IMR-90 (cell line): ENCODE measurements around the gene ZNF322. TPM values are rescaled to one million over a fixed set of nuclear protein-coding genes. Genes with fewer than 3 reads are reported as not detected.

Experiments used
- ATAC-seq: fragments of 200-7000 bp; cut with Tn5 transposase; 2 replicates; pipeline ENCODE4 v1.9.1; 2020; ENCODE audit warnings: low read depth, mild to moderate bottlenecking, moderate library complexity
- BruUV-seq: library from RNA; stranded (reverse); fragments of 400-500 nt; replicated peaks from 2 replicates; lab custom pipeline; 2021; lab: Mats Ljungman, UMichigan
- CTCF ChIA-PET: fragments of 300-600 bp; formaldehyde crosslinking; extraction: SDS; loops from one replicate; lab custom pipeline; 2021; ENCODE audit warnings: antibody characterized with exemption; lab: Yijun Ruan, JAX
- POLR2A ChIA-PET: fragments of 300-600 bp; sonication (Branson Sonifier 250); formaldehyde crosslinking; loops from one replicate; lab custom pipeline; 2022; ENCODE audit warnings: antibody characterized with exemption; ENCODE audit not compliant: unreplicated experiment; lab: Charles Lee
- DNase-seq: peaks from one replicate; pipeline ENCODE4 v3.0.0; 2013
- H2AFZ ChIP-seq: replicated peaks from 2 replicates; pipeline ENCODE3; 2013; ENCODE audit warnings: low read length, mild to moderate bottlenecking; ENCODE audit not compliant: poor library complexity
- H2AK5ac ChIP-seq: 2 replicates; pipeline ENCODE4 v1.6.1; 2013; ENCODE audit warnings: low read depth, low read length, inconsistent platforms
- H2AK9ac ChIP-seq: replicated peaks from 2 replicates; pipeline ENCODE3; 2013; ENCODE audit warnings: mild to moderate bottlenecking, low read depth, low read length, moderate library complexity; ENCODE audit not compliant: poor library complexity
- H2BK120ac ChIP-seq: 2 replicates; pipeline ENCODE4 v1.6.1; 2013; ENCODE audit warnings: low read depth, low read length, inconsistent platforms
- H2BK15ac ChIP-seq: 3 replicates; pipeline ENCODE4 v1.6.1; 2013; ENCODE audit warnings: low read depth, low read length, inconsistent platforms
- H2BK20ac ChIP-seq: 2 replicates; pipeline ENCODE4 v1.6.1; 2013; ENCODE audit warnings: low read depth, mild to moderate bottlenecking, inconsistent platforms, low read length, moderate library complexity
- H2BK5ac ChIP-seq: 2 replicates; pipeline ENCODE4 v1.6.1; 2013; ENCODE audit warnings: mild to moderate bottlenecking, low read depth, low read length, inconsistent platforms; ENCODE audit not compliant: poor library complexity, severe bottlenecking
- H3K14ac ChIP-seq: replicated peaks from 2 replicates; pipeline ENCODE4 v1.6.1; 2013; ENCODE audit warnings: low read depth, low read length, inconsistent platforms
- H3K18ac ChIP-seq: 2 replicates; pipeline ENCODE4 v1.6.1; 2013; ENCODE audit warnings: low read depth, low read length, control low read depth
- H3K23ac ChIP-seq: 2 replicates; pipeline ENCODE4 v1.6.1; 2013; ENCODE audit warnings: low read depth, low read length, inconsistent platforms
- H3K27ac ChIP-seq: 2 replicates; pipeline ENCODE4 v1.5.1; 2013; ENCODE audit warnings: mild to moderate bottlenecking, control low read depth, low read length; ENCODE audit not compliant: insufficient read depth
- H3K27me3 ChIP-seq: 2 replicates; pipeline ENCODE4 v1.6.1; 2013; ENCODE audit warnings: low read length; ENCODE audit not compliant: control insufficient read depth, insufficient read depth
- H3K36me3 ChIP-seq: 2 replicates; pipeline ENCODE4 v1.6.1; 2013; ENCODE audit warnings: low read length, mixed read lengths; ENCODE audit not compliant: control insufficient read depth, insufficient read depth
- H3K4ac ChIP-seq: 2 replicates; pipeline ENCODE4 v1.6.1; 2013; ENCODE audit warnings: low read depth, low read length, inconsistent platforms
- H3K4me1 ChIP-seq: 2 replicates; pipeline ENCODE4 v1.6.1; 2013; ENCODE audit warnings: low read length, mixed read lengths; ENCODE audit not compliant: control insufficient read depth, insufficient read depth
- H3K4me2 ChIP-seq: 2 replicates; pipeline ENCODE4 v1.6.1; 2013; ENCODE audit warnings: low read depth, mild to moderate bottlenecking, control low read depth, low read length, moderate library complexity
- H3K4me3 ChIP-seq: 2 replicates; pipeline ENCODE4 v1.5.1; 2013; ENCODE audit warnings: low read depth, mild to moderate bottlenecking, control low read depth, low read length, moderate library complexity; ENCODE audit not compliant: insufficient read depth
- H3K56ac ChIP-seq: 2 replicates; pipeline ENCODE4 v1.6.1; 2013; ENCODE audit warnings: low read length, inconsistent platforms; ENCODE audit not compliant: insufficient read depth; ENCODE audit errors: extremely low read depth
- H3K79me1 ChIP-seq, 2 experiments: 2 replicates each; pipeline ENCODE4 v1.6.1; 2013; ENCODE audit warnings: low read length in 2 of 2, inconsistent platforms in 1 of 2, low read depth in 1 of 2
- H3K9ac ChIP-seq: 2 replicates; pipeline ENCODE4 v1.6.1; 2013; ENCODE audit warnings: low read depth, low read length, control low read depth
- H3K9me1 ChIP-seq: 2 replicates; pipeline ENCODE4 v1.6.1; 2013; ENCODE audit warnings: low read length, inconsistent platforms; ENCODE audit not compliant: insufficient read depth
- H3K9me3 ChIP-seq: 2 replicates; pipeline ENCODE4 v1.6.1; 2013; ENCODE audit warnings: low read length; ENCODE audit not compliant: control insufficient read depth, insufficient read depth
- H4K20me1 ChIP-seq: 2 replicates; pipeline ENCODE4 v1.6.1; 2013; ENCODE audit warnings: low read length, inconsistent platforms; ENCODE audit not compliant: insufficient read depth
- H4K5ac ChIP-seq: 2 replicates; pipeline ENCODE4 v1.6.1; 2013; ENCODE audit warnings: mild to moderate bottlenecking, low read depth, low read length, control low read depth
- H4K8ac ChIP-seq, 2 experiments: 2 replicates each; pipeline ENCODE4 v1.6.1; 2013; ENCODE audit warnings: low read depth in 2 of 2, low read length in 2 of 2, control low read depth in 1 of 2, inconsistent platforms in 1 of 2
- H4K91ac ChIP-seq: 2 replicates; pipeline ENCODE4 v1.6.1; 2013; ENCODE audit warnings: low read depth, low read length, inconsistent platforms; ENCODE audit not compliant: insufficient read depth
- BHLHE40 ChIP-seq: fragments of 150-350 bp; IDR thresholded peaks from 2 replicates; pipeline ENCODE4 v1.6.1; 2016; ENCODE audit warnings: mild to moderate bottlenecking, low read depth, low read length
- CEBPB ChIP-seq: IDR thresholded peaks from 2 replicates; pipeline ENCODE4 v1.6.1; 2012; ENCODE audit warnings: low read depth, low read length, improper control_type of control experiment
- WGBS, 2 experiments: methylation state at CpG; one replicate each; pipeline versions ENCODE4 v1.1.5 to v1.1.7; 2013; ENCODE audit warnings: missing lambda C conversion rate in 2 of 2; ENCODE audit not compliant: insufficient read length in 1 of 2; ENCODE audit errors: extremely low coverage in 2 of 2; 5-methylcytosine and 5-hydroxymethylcytosine counted together
- dilution Hi-C: fragments of 300-500 bp; cut with HindIII; formaldehyde crosslinking; loops from one replicate; pipeline ENCODE4 v1.14.3; 2018; ENCODE audit warnings: low sequenced_read_pairs; ENCODE audit not compliant: unreplicated experiment
- in situ Hi-C: fragments of 300-500 bp; cut with MboI; formaldehyde crosslinking; loops from 3 replicates; pipeline ENCODE4 v1.14.3; 2019; ENCODE audit warnings: low sequenced_read_pairs, inconsistent platforms, mixed read lengths
- intact Hi-C: fragments of 100-400 bp; cut with micrococcal nuclease; formaldehyde crosslinking; loops from 2 replicates; pipeline ENCODE4 v1.10.0; 2022
- polyA plus RNA-seq, 3 experiments: library from polyadenylated mRNA; depleted of rRNA; stranded (reverse); fragments of >200 nt; gene quantifications; 2 replicates each; pipeline ENCODE4 v1.2.3, GENCODE V29; 2012; ENCODE audit warnings: low replicate concordance in 1 of 3
- total RNA-seq: library from RNA; depleted of rRNA; stranded (reverse); fragments of >200 nt; gene quantifications from 2 replicates; pipeline ENCODE4 v1.2.3, GENCODE V29; 2012

The ZNF322 gene
- total and polyA plus RNA-seq, 2 of the 4 experiments (the other 2 are of a cell fraction): 5.3 to 23.3 TPM

DNA sequence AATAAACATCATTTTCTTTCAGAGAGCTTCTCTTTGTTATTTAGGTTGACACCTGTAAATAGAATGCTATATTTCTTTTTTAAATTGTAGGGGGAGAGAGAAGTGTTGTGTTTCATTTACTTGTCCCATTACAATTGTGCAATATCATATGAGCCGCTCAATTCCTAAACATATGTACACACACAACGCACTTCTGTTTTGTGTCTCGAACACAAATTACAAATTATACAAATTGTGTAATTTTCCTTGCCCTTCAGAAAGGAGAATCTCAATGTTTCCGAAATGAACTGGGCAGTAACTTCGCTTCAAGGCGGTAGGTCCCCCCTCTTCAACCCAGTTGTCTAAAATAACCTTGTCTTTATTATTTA, 65.4 kb downstream of the ZNF322 start:
- Histone ChIP-seq H3K27me3 (no peaks in the 10 kb centered on the region), H2AK9ac (no peak overlapping the region), H2BK20ac (no peak overlapping the region), H3K9me1 (no peaks in the 10 kb centered on the region; the same call in 1 of the 2 replicates), H3K23ac (no peak overlapping the region), H2AFZ (no peak overlapping the region), H3K4me3 (no peak overlapping the region), H3K9ac (no peak overlapping the region), H3K4ac (no peak overlapping the region), H2BK15ac (no peak overlapping the region), H2BK5ac (no peak overlapping the region), H2BK120ac (no peak overlapping the region), H3K18ac (no peak overlapping the region), H3K9me3 (no peaks in the 10 kb centered on the region), H2AK5ac (no peak overlapping the region), H3K56ac (no peak overlapping the region), H3K4me2 (no peak overlapping the region), H3K4me1 (peaks cover 3% of the 10 kb centered on the region; the same call in 1 of the 2 replicates), H4K5ac (no peak overlapping the region), H4K8ac (no peak overlapping the region), H3K36me3 (peaks cover 8% of the 10 kb centered on the region), H3K79me1 (peaks cover 8 to 19% of the 10 kb centered on the region in 2 experiments; a peak in 3 of 4 replicates), H4K20me1 (no peaks in the 10 kb centered on the region), H3K14ac (no peak overlapping the region), H3K27ac (no peak overlapping the region), H4K91ac (no peak overlapping the region)
- ChIA-PET CTCF (interaction anchor here (1.0 kb wide), 1 partner anchor 17 kb away, joined by 4 read pairs; no protein-coding TSS in a partner anchor), POLR2A (no interaction called here)
- ATAC-seq (no peak), DNase-seq (no peak)
- in situ Hi-C loops: no loop called here
- TF ChIP-seq CEBPB: peak; percentile 68
- TF ChIP-seq BHLHE40: no peak
- dilution Hi-C loops: no loop called here
- WGBS, 2 experiments: 61% methylated on average over 3 of the region's 6 CpGs; no CpG with 5 or more reads in 1 of the 2 experiments
- intact Hi-C loops: no loop called here
- no TSS peak for BruUV-seq
